Measurements from ENCODE around the gene CCR2.
A peak's percentile ranks its signal among the peaks of the same experiment; 100 is the strongest.
"Not testable (repeated sequence)": the region's sequence is repeated elsewhere in the genome, so short reads cannot be mapped to it uniquely, and the experiment has no call there.

The CCR2 gene

GRCh38 chr3:46402902-46403301, 49.0 kb downstream of the CCR2 start:
- DNase-seq (ENCODE audit: low read depth in 2 of 2), result not testable (repeated sequence)

- no peak for DNase-seq (ENCODE audit: low read depth in 2 of 2)
Measured at GRCh38 chr3:46405301-46406019, 51.5 kb downstream of the CCR2 start.

- DNase-seq (ENCODE audit: low read depth in 2 of 2), result no peak
Measured at GRCh38 chr3:46406443-46406787, 52.5 kb downstream of the CCR2 start.

GRCh38 chr3:46406788-46407611, 53.1 kb downstream of the CCR2 start, which contains the start of the genes CCR5AS and CCRL2:
Gene CCR5AS, minus strand, starts transcription at chr3:46407066.
Gene CCRL2, plus strand, starts transcription at chr3:46407259. Its CDS starts 821 bp downstream, at chr3:46408080.
- DNase-seq (ENCODE audit: low read depth in 2 of 2), result peak; percentile 5 to 23

- DNase-seq (ENCODE audit: low read depth in 2 of 2), result no peak
Measured at GRCh38 chr3:46407970-46408369, 54.1 kb downstream of the CCR2 start.

- DNase-seq (ENCODE audit: low read depth in 2 of 2), result no peak
Measured at GRCh38 chr3:46408853-46409252, 54.9 kb downstream of the CCR2 start.

- DNase-seq (ENCODE audit: low read depth in 2 of 2), result no peak
Measured at GRCh38 chr3:46409739-46410489, 56.0 kb downstream of the CCR2 start.
